PC-9 (cell line): Measurements from ENCODE around the gene PIAS2. TPM values are rescaled to one million over a fixed set of nuclear protein-coding genes. Genes with fewer than 3 reads are reported as not detected.

ENCODE experiments used
- BruUV-seq: library from RNA; stranded (reverse); fragments of 400-500 nt; replicated peaks from 2 replicates; lab custom pipeline; 2021; lab: Mats Ljungman, UMichigan
- CTCF ChIA-PET: fragments of 300-600 bp; sonication (Branson Sonifier 250); formaldehyde crosslinking; loops from one replicate; lab custom pipeline; 2022; ENCODE audit warnings: antibody characterized with exemption; lab: Charles Lee
- POLR2A ChIA-PET: fragments of 300-600 bp; sonication (Branson Sonifier 250); formaldehyde crosslinking; loops from one replicate; lab custom pipeline; 2022; ENCODE audit warnings: antibody characterized with exemption; ENCODE audit not compliant: unreplicated experiment; lab: Charles Lee
- DNase-seq, 2 experiments: peaks; one replicate each; pipeline versions ENCODE4 v3.0.0 to v3.0.0-alpha.2; 2015 to 2022; ENCODE audit warnings: mixed read lengths in 1 of 2
- H2AFZ ChIP-seq: fragments of 200-600 bp; sonication (generic); 2 replicates; pipeline ENCODE4 v1.8.1; 2017; ENCODE audit warnings: antibody characterized with exemption
- H3F3A ChIP-seq: fragments of 200-600 bp; sonication (generic); 2 replicates; pipeline ENCODE4 v1.8.1; 2017; ENCODE audit warnings: antibody characterized with exemption, mild to moderate bottlenecking, low read depth; ENCODE audit not compliant: insufficient read depth
- H3K27ac ChIP-seq: fragments of 200-600 bp; sonication (generic); 2 replicates; pipeline ENCODE4 v1.6.1; 2016; ENCODE audit warnings: mixed run types
- H3K27me3 ChIP-seq: fragments of 200-600 bp; sonication (generic); 2 replicates; pipeline ENCODE4 v1.6.1; 2016; ENCODE audit warnings: low read depth, mixed run types; ENCODE audit not compliant: insufficient read depth
- H3K36me3 ChIP-seq: fragments of 200-600 bp; sonication (generic); 2 replicates; pipeline ENCODE4 v1.6.1; 2016; ENCODE audit warnings: low read depth, mixed run types
- H3K4me1 ChIP-seq: fragments of 200-600 bp; sonication (generic); replicated peaks from 2 replicates; pipeline ENCODE4 v1.6.1; 2016; ENCODE audit warnings: mixed run types; ENCODE audit not compliant: insufficient read depth
- H3K4me2 ChIP-seq: fragments of 200-600 bp; sonication (generic); 2 replicates; pipeline ENCODE4 v1.6.1; 2017; ENCODE audit warnings: mixed run types
- H3K4me3 ChIP-seq: fragments of 200-600 bp; sonication (generic); 2 replicates; pipeline ENCODE4 v1.6.1; 2016; ENCODE audit warnings: mixed run types
- H3K79me2 ChIP-seq: fragments of 200-600 bp; sonication (generic); 2 replicates; pipeline ENCODE4 v1.6.1; 2017; ENCODE audit warnings: low read depth, mixed run types
- H3K9me2 ChIP-seq: fragments of 200-600 bp; sonication (generic); 2 replicates; pipeline ENCODE4 v1.8.1; 2017; ENCODE audit warnings: mild to moderate bottlenecking; ENCODE audit not compliant: insufficient read depth
- H3K9me3 ChIP-seq: fragments of 200-600 bp; sonication (generic); 2 replicates; pipeline ENCODE4 v1.8.1; 2016; ENCODE audit warnings: low read depth; ENCODE audit not compliant: insufficient read depth
- H4K20me1 ChIP-seq: fragments of 200-600 bp; sonication (generic); 2 replicates; pipeline ENCODE4 v1.8.1; 2017; ENCODE audit not compliant: insufficient read depth
- CTCF ChIP-seq: fragments of 200-600 bp; sonication (generic); conservative IDR thresholded peaks from 2 replicates; pipeline ENCODE4 v1.6.1; 2017; ENCODE audit warnings: mixed run types, antibody characterized with exemption, mild to moderate bottlenecking, moderate library complexity
- EZH2 ChIP-seq: fragments of 200-600 bp; sonication (generic); IDR thresholded peaks from 2 replicates; pipeline ENCODE4 v1.8.0; 2017; ENCODE audit warnings: antibody characterized with exemption, low read depth
- intact Hi-C: fragments of 100-400 bp; cut with micrococcal nuclease; formaldehyde crosslinking; loops from one replicate; pipeline ENCODE4 v1.10.0; 2022; ENCODE audit not compliant: unreplicated experiment
- total RNA-seq: library from RNA; stranded (reverse); gene quantifications from 2 replicates; pipeline ENCODE4 v1.2.3, GENCODE V29; 2021

The PIAS2 gene
- total RNA-seq, 1 experiment from 2014 or later, result 17.5 TPM

GRCh38 chr18:46767217-46767616 is 150.1 kb downstream of the PIAS2 start:
- no peaks in the 10 kb centered on the region for H3K9me3 ChIP-seq
- H3K4me1 ChIP-seq, result no peaks in the 10 kb centered on the region
- CTCF ChIA-PET, result no interaction called here
- no peak overlapping the region for H2AFZ ChIP-seq
- H3K36me3 ChIP-seq, result no peaks in the 10 kb centered on the region
- H3K79me2 ChIP-seq, result no peaks in the 10 kb centered on the region
- no peaks in the 10 kb centered on the region for H3F3A ChIP-seq
- H3K4me2 ChIP-seq, result no peak overlapping the region
- intact Hi-C loops, result no loop called here
- BruUV-seq, result no TSS peak
- peaks cover 34% of the 10 kb centered on the region for H3K27me3 ChIP-seq
- no peak overlapping the region for H3K4me3 ChIP-seq
- no peaks in the 10 kb centered on the region for H3K9me2 ChIP-seq
- no peak for DNase-seq
- H3K27ac ChIP-seq, result no peak overlapping the region
- TF ChIP-seq CTCF (no peak), EZH2 (no peak)
- no peaks in the 10 kb centered on the region for H4K20me1 ChIP-seq
- POLR2A ChIA-PET, result no interaction called here

GRCh38 chr18:46764586-46764985 is 152.7 kb downstream of the PIAS2 start:
- POLR2A ChIA-PET, result no interaction called here
- H3K36me3 ChIP-seq, result no peaks in the 10 kb centered on the region
- no peak for DNase-seq
- no peaks in the 10 kb centered on the region for H3K9me2 ChIP-seq
- H4K20me1 ChIP-seq, result no peaks in the 10 kb centered on the region
- no peaks in the 10 kb centered on the region for H3K4me1 ChIP-seq
- intact Hi-C loops, result no loop called here
- H3F3A ChIP-seq, result no peaks in the 10 kb centered on the region
- no peak overlapping the region for H3K4me3 ChIP-seq
- H3K27me3 ChIP-seq, result peaks cover 44% of the 10 kb centered on the region
- no peaks in the 10 kb centered on the region for H3K79me2 ChIP-seq
- CTCF ChIA-PET, result no interaction called here
- BruUV-seq, result no TSS peak
- H2AFZ ChIP-seq, result no peak overlapping the region
- H3K27ac ChIP-seq, result no peak overlapping the region
- no peaks in the 10 kb centered on the region for H3K9me3 ChIP-seq
- TF ChIP-seq CTCF (no peak), EZH2 (no peak)
- H3K4me2 ChIP-seq, result no peak overlapping the region

GRCh38 chr18:46761059-46761769 is 156.1 kb downstream of the PIAS2 start:
- no peaks in the 10 kb centered on the region for H3K9me3 ChIP-seq
- intact Hi-C loops, result no loop called here
- no peak overlapping the region for H3K4me2 ChIP-seq
- no peaks in the 10 kb centered on the region for H3K9me2 ChIP-seq
- no peaks in the 10 kb centered on the region for H3K79me2 ChIP-seq
- H3K27ac ChIP-seq, result no peak overlapping the region
- no peaks in the 10 kb centered on the region for H3K36me3 ChIP-seq
- H2AFZ ChIP-seq, result no peak overlapping the region
- POLR2A ChIA-PET, result no interaction called here
- H3F3A ChIP-seq, result no peaks in the 10 kb centered on the region
- BruUV-seq, result no TSS peak
- TF ChIP-seq CTCF, result no peak
- TF ChIP-seq EZH2, result no peak
- no peaks in the 10 kb centered on the region for H3K4me1 ChIP-seq
- no peak overlapping the region for H3K4me3 ChIP-seq
- peaks cover 46% of the 10 kb centered on the region for H3K27me3 ChIP-seq
- no peak for DNase-seq
- CTCF ChIA-PET, result no interaction called here
- H4K20me1 ChIP-seq, result no peaks in the 10 kb centered on the region
